ENCODE measurements around the gene MBP.

GRCh38 chr18:77170890-77171410 is 38.4 kb upstream of the MBP start:
- TF ChIP-seq POU2F2 (IDR thresholded peaks at IDR 0.05; ENCODE audit: low read depth, low read length), result no peak
- no peak for TF ChIP-seq TAF1 (IDR thresholded peaks at IDR 0.05; ENCODE audit: low read depth, low read length)
- TF ChIP-seq POLR2A (IDR thresholded peaks at IDR 0.05; ENCODE audit: low read depth, low read length), result no peak
- no peak for TF ChIP-seq POLR2AphosphoS5 (IDR thresholded peaks at IDR 0.05; ENCODE audit: low read depth, low read length)
- no peak for TF ChIP-seq SPI1 (IDR thresholded peaks at IDR 0.05; ENCODE audit: low read depth, low read length)
- no peak for TF ChIP-seq PAX5 (IDR thresholded peaks at IDR 0.05; ENCODE audit: insufficient read depth, low read length, severe bottlenecking)

Measured in GM12891 (cell line).